DOHH2 (cell line): Measurements from ENCODE around the gene FOXA1.

Experiments
- H3F3A ChIP-seq: fragments of 200-600 bp; sonication (generic), shearing (Covaris generic); 2 replicates; pipeline ENCODE4 v1.6.0; 2016; ENCODE audit warnings: antibody characterized with exemption, mild to moderate bottlenecking; ENCODE audit not compliant: control insufficient read depth, insufficient read depth
- H3K27ac ChIP-seq: fragments of 200-600 bp; sonication (generic); 2 replicates; pipeline ENCODE4 v1.5.1; 2014; ENCODE audit warnings: low read depth, mild to moderate bottlenecking, low read length, moderate library complexity
- H3K27me3 ChIP-seq: fragments of 200-600 bp; sonication (generic); 2 replicates; pipeline ENCODE4 v1.6.1; 2014; ENCODE audit warnings: mild to moderate bottlenecking, low read length, mixed read lengths; ENCODE audit not compliant: control insufficient read depth
- H3K36me3 ChIP-seq: fragments of 200-600 bp; sonication (generic); 2 replicates; pipeline ENCODE4 v1.6.1; 2014; ENCODE audit warnings: mild to moderate bottlenecking, low read length, moderate library complexity, mixed read lengths; ENCODE audit not compliant: control insufficient read depth
- H3K4me1 ChIP-seq: fragments of 200-600 bp; sonication (generic); 2 replicates; pipeline ENCODE4 v1.6.1; 2014; ENCODE audit warnings: mild to moderate bottlenecking, low read length, mixed read lengths; ENCODE audit not compliant: control insufficient read depth
- H3K4me2 ChIP-seq: fragments of 200-600 bp; sonication (generic); 2 replicates; pipeline ENCODE4 v1.6.0; 2014; ENCODE audit warnings: mild to moderate bottlenecking, low read length, moderate library complexity
- H3K4me3 ChIP-seq: fragments of 200-600 bp; sonication (generic); 2 replicates; pipeline ENCODE4 v1.5.1; 2014; ENCODE audit warnings: mild to moderate bottlenecking, low read length, mixed read lengths
- H3K79me2 ChIP-seq: fragments of 200-600 bp; sonication (generic); 2 replicates; pipeline ENCODE4 v1.6.1; 2014; ENCODE audit warnings: mild to moderate bottlenecking, low read length, mixed read lengths; ENCODE audit not compliant: control insufficient read depth
- H3K9me2 ChIP-seq: fragments of 200-600 bp; sonication (generic); replicated peaks from 2 replicates; pipeline ENCODE4 v1.6.1; 2014; ENCODE audit warnings: mild to moderate bottlenecking, low read length, mixed read lengths; ENCODE audit not compliant: control insufficient read depth
- H3K9me3 ChIP-seq: fragments of 200-600 bp; sonication (generic); 2 replicates; pipeline ENCODE4 v1.6.1; 2014; ENCODE audit warnings: antibody characterized with exemption, low read length, mixed read lengths; ENCODE audit not compliant: control insufficient read depth, insufficient read depth
- H4K20me1 ChIP-seq: fragments of 200-600 bp; sonication (generic); 2 replicates; pipeline ENCODE4 v1.6.0; 2014; ENCODE audit warnings: low read depth, mild to moderate bottlenecking, antibody characterized with exemption, low read length, moderate library complexity; ENCODE audit not compliant: control insufficient read depth, insufficient read depth
- EZH2phosphoT487 ChIP-seq: fragments of 200-600 bp; sonication (generic); IDR thresholded peaks from 2 replicates; pipeline ENCODE4 v1.6.1; 2017; ENCODE audit warnings: borderline replicate concordance, mild to moderate bottlenecking, antibody characterized with exemption, low read length, moderate library complexity, mixed read lengths
- TF ChIP-seq, protein P1 (sequence below): fragments of 200-600 bp; sonication (generic); IDR thresholded peaks from one replicate; pipeline ENCODE4 v1.5.1; 2014; ENCODE audit warnings: antibody characterized with exemption, mild to moderate bottlenecking, low read depth, low read length; ENCODE audit not compliant: poor library complexity, severe bottlenecking

Gene FOXA1

DNA sequence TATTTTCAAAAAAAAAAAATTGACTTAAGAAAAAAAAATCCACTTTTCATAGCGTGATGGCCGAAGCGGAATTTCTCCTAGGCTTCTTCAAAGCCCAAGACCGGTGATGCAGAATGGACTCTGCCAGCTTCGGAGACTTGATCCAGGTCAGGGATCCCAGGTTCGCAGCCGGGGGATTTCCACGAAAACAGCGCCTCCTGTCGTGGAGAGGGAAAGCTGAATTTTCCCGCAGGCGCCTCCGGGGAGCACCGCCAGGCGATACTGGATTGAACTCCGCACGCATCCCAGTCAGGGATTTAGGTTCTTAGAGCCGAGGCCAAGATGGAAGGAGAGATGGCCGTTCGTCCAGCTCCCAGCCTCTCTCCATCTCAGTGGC is 2.5 kb upstream of the FOXA1 start:
- H3K4me2 ChIP-seq, result no peak overlapping the region
- H3K4me3 ChIP-seq, result no peak overlapping the region
- H4K20me1 ChIP-seq, result no peaks in the 10 kb centered on the region
- no peaks in the 10 kb centered on the region for H3F3A ChIP-seq
- no peaks in the 10 kb centered on the region for H3K9me2 ChIP-seq
- H3K27me3 ChIP-seq, result no peaks in the 10 kb centered on the region
- no peaks in the 10 kb centered on the region for H3K4me1 ChIP-seq
- H3K9me3 ChIP-seq, result peaks cover 19% of the 10 kb centered on the region; the same call in 1 of the 2 replicates
- H3K36me3 ChIP-seq, result no peaks in the 10 kb centered on the region
- no peak overlapping the region for H3K27ac ChIP-seq
- no peak for TF ChIP-seq EZH2phosphoT487
- TF ChIP-seq, protein P1, sequence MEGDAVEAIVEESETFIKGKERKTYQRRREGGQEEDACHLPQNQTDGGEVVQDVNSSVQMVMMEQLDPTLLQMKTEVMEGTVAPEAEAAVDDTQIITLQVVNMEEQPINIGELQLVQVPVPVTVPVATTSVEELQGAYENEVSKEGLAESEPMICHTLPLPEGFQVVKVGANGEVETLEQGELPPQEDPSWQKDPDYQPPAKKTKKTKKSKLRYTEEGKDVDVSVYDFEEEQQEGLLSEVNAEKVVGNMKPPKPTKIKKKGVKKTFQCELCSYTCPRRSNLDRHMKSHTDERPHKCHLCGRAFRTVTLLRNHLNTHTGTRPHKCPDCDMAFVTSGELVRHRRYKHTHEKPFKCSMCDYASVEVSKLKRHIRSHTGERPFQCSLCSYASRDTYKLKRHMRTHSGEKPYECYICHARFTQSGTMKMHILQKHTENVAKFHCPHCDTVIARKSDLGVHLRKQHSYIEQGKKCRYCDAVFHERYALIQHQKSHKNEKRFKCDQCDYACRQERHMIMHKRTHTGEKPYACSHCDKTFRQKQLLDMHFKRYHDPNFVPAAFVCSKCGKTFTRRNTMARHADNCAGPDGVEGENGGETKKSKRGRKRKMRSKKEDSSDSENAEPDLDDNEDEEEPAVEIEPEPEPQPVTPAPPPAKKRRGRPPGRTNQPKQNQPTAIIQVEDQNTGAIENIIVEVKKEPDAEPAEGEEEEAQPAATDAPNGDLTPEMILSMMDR, result no peak
- no peaks in the 10 kb centered on the region; the same call in 1 of the 2 replicates for H3K79me2 ChIP-seq

DNA sequence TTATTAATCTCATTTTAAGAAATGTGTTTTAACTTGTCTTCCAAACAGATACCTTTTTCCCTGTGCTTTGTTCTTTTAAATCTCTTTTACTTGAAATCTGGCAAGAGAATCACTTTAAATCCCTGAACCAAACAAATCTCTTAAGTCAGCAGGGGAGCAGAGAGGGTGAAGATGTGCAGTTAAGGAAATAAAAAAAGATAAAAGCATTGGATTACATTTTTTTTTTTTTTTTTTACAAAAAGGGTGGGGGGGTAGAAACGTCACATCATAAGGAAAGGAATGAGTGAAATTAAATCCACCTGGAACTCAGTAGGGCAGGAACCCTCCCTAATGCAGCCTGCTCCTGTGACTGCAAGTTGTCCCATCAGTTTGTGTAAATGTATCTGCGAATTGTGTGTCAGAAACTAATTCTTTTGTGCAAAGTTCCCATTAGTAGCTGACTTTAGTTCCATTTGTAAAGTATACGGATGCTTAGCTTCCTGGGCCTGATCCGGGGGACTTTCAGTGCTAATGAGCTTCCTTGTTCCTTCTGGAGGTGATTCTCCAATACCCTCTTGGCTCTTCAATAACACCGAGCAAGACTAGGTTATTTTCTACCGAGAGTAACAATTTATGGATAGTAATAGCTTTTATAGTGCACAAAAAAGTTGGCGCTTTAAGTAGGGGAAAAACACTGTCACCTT is 1.9 kb upstream of the FOXA1 start:
- TF ChIP-seq EZH2phosphoT487, result no peak
- TF ChIP-seq, protein P1, result no peak
- no peak overlapping the region for H3K27ac ChIP-seq
- no peaks in the 10 kb centered on the region for H3K9me2 ChIP-seq
- peaks cover 19% of the 10 kb centered on the region; the same call in 1 of the 2 replicates for H3K9me3 ChIP-seq
- H3K79me2 ChIP-seq, result no peaks in the 10 kb centered on the region; the same call in 1 of the 2 replicates
- H3K36me3 ChIP-seq, result no peaks in the 10 kb centered on the region
- H3K4me2 ChIP-seq, result no peak overlapping the region
- no peaks in the 10 kb centered on the region for H3K27me3 ChIP-seq
- no peaks in the 10 kb centered on the region for H3F3A ChIP-seq
- H3K4me3 ChIP-seq, result no peak overlapping the region
- no peaks in the 10 kb centered on the region for H4K20me1 ChIP-seq
- no peaks in the 10 kb centered on the region for H3K4me1 ChIP-seq

DNA sequence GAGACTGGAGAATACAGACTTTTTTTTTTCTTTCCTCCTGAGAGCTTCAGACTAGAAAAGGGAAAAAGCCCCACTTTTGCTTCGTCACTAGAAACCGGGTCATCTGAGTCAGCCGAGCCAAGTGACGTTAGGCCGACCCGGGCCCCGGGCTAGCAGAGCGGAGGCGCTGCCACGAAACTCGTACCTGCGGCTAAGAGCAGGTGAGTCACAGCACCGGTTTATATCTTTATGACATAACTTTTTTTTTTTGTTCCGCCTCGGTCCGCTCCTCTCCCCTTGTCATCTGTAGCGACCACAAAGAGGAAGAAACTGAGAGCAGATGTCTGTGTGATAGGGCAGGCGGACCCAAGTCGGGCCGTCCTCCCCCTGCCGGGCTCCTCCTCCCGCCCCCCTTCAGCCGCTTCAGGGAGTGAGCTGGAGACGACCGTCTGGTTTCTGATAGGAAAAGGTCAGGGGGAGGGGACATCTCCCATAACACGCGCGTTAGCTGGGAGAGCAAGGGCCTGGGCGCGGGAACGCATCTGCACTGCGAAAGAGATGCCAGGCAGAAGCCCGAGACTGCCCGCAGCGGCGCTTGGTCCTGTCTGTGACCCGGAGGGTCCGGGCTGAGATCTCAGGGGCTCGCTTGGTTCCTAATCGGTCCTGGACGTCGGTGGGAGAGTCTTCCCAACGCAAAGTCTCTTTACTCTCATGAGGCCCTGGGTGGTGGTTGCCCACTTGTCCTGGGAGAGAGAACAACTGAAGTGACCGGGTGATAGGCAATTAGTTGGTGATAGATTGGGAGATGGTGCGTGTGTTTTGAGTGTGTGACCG is 966 bp upstream of the FOXA1 start:
- H3K4me3 ChIP-seq, result no peak overlapping the region
- no peaks in the 10 kb centered on the region for H4K20me1 ChIP-seq
- H3K36me3 ChIP-seq, result no peaks in the 10 kb centered on the region
- TF ChIP-seq, protein P1, result no peak
- no peak for TF ChIP-seq EZH2phosphoT487
- H3K9me3 ChIP-seq, result peaks cover 15% of the 10 kb centered on the region; the same call in 1 of the 2 replicates
- no peaks in the 10 kb centered on the region for H3K4me1 ChIP-seq
- H3K9me2 ChIP-seq, result no peaks in the 10 kb centered on the region
- H3F3A ChIP-seq, result no peaks in the 10 kb centered on the region
- no peak overlapping the region for H3K4me2 ChIP-seq
- no peaks in the 10 kb centered on the region; the same call in 1 of the 2 replicates for H3K79me2 ChIP-seq
- no peak overlapping the region for H3K27ac ChIP-seq
- H3K27me3 ChIP-seq, result no peaks in the 10 kb centered on the region
